GM21576 (cell line): ENCODE results near the gene NES.

Source experiments
- ATAC-seq: cut with Tn5 transposase; IDR thresholded peaks from one replicate; pipeline ENCODE4 v1.9.1; 2021; ENCODE audit warnings: mild to moderate bottlenecking, moderate library complexity; ENCODE audit not compliant: unreplicated experiment

The NES gene

GRCh38 chr1:156664767-156665411 lies 12.3 kb downstream of the NES start:
- ATAC-seq: no peak

- ATAC-seq: no peak
These were observed 13.0 kb downstream of the NES start for GRCh38 chr1:156664046-156664766.

GRCh38 chr1:156663178-156663577 lies 14.0 kb downstream of the NES start:
- no peak for ATAC-seq

- no peak for ATAC-seq
These were observed 14.5 kb downstream of the NES start for GRCh38 chr1:156662800-156663055.

GRCh38 chr1:156662005-156662799 lies 15.0 kb downstream of the NES start:
- ATAC-seq: no peak

- ATAC-seq: no peak
These were observed 16.5 kb downstream of the NES start for GRCh38 chr1:156660752-156661112.

- peak; percentile 48 for ATAC-seq
These were observed 17.0 kb downstream of the NES start for GRCh38 chr1:156659988-156660751.

GRCh38 chr1:156659661-156659987 lies 17.6 kb downstream of the NES start:
- ATAC-seq: no peak

GRCh38 chr1:156658945-156659574 lies 18.1 kb downstream of the NES start:
- ATAC-seq: no peak

GRCh38 chr1:156658496-156658895 lies 18.7 kb downstream of the NES start:
- ATAC-seq: no peak

- ATAC-seq: no peak
These were observed 19.4 kb downstream of the NES start for GRCh38 chr1:156657741-156658319.

- no peak for ATAC-seq
These were observed 20.1 kb downstream of the NES start for GRCh38 chr1:156656806-156657740.

GRCh38 chr1:156655904-156656516 lies 21.2 kb downstream of the NES start:
- no peak for ATAC-seq

GRCh38 chr1:156655151-156655903 lies 21.9 kb downstream of the NES start:
- ATAC-seq: no peak

GRCh38 chr1:156654700-156655099 lies 22.5 kb downstream of the NES start:
- ATAC-seq: no peak

- ATAC-seq: no peak
These were observed 24.2 kb downstream of the NES start for GRCh38 chr1:156652992-156653355.

- ATAC-seq: no peak
These were observed 24.8 kb downstream of the NES start for GRCh38 chr1:156652131-156652991.

GRCh38 chr1:156648951-156649350 lies 28.3 kb downstream of the NES start:
- ATAC-seq: no peak
